Liver (tissue), 3 donors: ENCODE measurements around the gene UCHL3.

Experiments used
- FOXA1 ChIP-seq: IDR thresholded peaks from 2 replicates; pipeline ENCODE4 v1.6.1; 2016; ENCODE audit warnings: antibody characterized with exemption
- GABPA ChIP-seq, 2 donors: IDR thresholded peaks in 1 of 2; conservative IDR thresholded peaks in 1 of 2; 2 replicates each; pipeline ENCODE4 v1.6.1; 2016; ENCODE audit warnings: antibody characterized with exemption in 2 of 2, mild to moderate bottlenecking in 1 of 2, moderate library complexity in 1 of 2
- HNF4G ChIP-seq: IDR thresholded peaks from 2 replicates; pipeline ENCODE4 v1.6.1; 2016; ENCODE audit warnings: antibody characterized with exemption
- MAX ChIP-seq: IDR thresholded peaks from 2 replicates; pipeline ENCODE4 v1.6.1; 2016; ENCODE audit warnings: antibody characterized with exemption
- RAD21 ChIP-seq, 2 donors: IDR thresholded peaks; 2 replicates each; pipeline ENCODE4 v1.6.1; 2016; ENCODE audit warnings: antibody characterized with exemption in 2 of 2, mild to moderate bottlenecking in 2 of 2
- REST ChIP-seq: IDR thresholded peaks from 2 replicates; pipeline ENCODE4 v1.6.1; 2016; ENCODE audit warnings: antibody characterized with exemption, mild to moderate bottlenecking
- RXRA ChIP-seq, 2 donors: IDR thresholded peaks; 2 replicates each; pipeline ENCODE4 v1.6.1; 2017 to 2018; ENCODE audit warnings: antibody characterized with exemption in 2 of 2, mild to moderate bottlenecking in 1 of 2
- SP1 ChIP-seq: IDR thresholded peaks from 2 replicates; pipeline ENCODE4 v1.6.1; 2018; ENCODE audit warnings: antibody characterized with exemption, mild to moderate bottlenecking
- YY1 ChIP-seq: IDR thresholded peaks from 2 replicates; pipeline ENCODE4 v1.6.1; 2016; ENCODE audit warnings: antibody characterized with exemption, mild to moderate bottlenecking
- TF ChIP-seq, protein P1 (sequence below): fragments of 150-350 bp; IDR thresholded peaks from 2 replicates; pipeline ENCODE4 v1.5.1; 2017; ENCODE audit warnings: improper control_type of control experiment, low read depth, low read length; ENCODE audit not compliant: missing input control
- TF ChIP-seq, protein P2 (sequence below): IDR thresholded peaks from 2 replicates; pipeline ENCODE4 v1.6.1; 2016; ENCODE audit warnings: antibody characterized with exemption
- TF ChIP-seq, protein P3 (sequence below): IDR thresholded peaks from 2 replicates; pipeline ENCODE4 v1.6.1; 2016; ENCODE audit warnings: antibody characterized with exemption
- donor health status: healthy.
- donor health status: healthy.

GRCh38 chr13:75651013-75651412, 101.4 kb downstream of the UCHL3 start:
- TF ChIP-seq, protein P1, sequence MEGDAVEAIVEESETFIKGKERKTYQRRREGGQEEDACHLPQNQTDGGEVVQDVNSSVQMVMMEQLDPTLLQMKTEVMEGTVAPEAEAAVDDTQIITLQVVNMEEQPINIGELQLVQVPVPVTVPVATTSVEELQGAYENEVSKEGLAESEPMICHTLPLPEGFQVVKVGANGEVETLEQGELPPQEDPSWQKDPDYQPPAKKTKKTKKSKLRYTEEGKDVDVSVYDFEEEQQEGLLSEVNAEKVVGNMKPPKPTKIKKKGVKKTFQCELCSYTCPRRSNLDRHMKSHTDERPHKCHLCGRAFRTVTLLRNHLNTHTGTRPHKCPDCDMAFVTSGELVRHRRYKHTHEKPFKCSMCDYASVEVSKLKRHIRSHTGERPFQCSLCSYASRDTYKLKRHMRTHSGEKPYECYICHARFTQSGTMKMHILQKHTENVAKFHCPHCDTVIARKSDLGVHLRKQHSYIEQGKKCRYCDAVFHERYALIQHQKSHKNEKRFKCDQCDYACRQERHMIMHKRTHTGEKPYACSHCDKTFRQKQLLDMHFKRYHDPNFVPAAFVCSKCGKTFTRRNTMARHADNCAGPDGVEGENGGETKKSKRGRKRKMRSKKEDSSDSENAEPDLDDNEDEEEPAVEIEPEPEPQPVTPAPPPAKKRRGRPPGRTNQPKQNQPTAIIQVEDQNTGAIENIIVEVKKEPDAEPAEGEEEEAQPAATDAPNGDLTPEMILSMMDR = no peak
- no peak for TF ChIP-seq REST
- TF ChIP-seq, protein P2, sequence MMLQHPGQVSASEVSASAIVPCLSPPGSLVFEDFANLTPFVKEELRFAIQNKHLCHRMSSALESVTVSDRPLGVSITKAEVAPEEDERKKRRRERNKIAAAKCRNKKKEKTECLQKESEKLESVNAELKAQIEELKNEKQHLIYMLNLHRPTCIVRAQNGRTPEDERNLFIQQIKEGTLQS = no peak
- TF ChIP-seq RXRA (IDR thresholded peaks at IDR 0.05) = no peak
- TF ChIP-seq YY1 = no peak
- no peak for TF ChIP-seq FOXA1
- no peak for TF ChIP-seq RAD21 (IDR thresholded peaks at IDR 0.05)
- no peak for TF ChIP-seq MAX
- TF ChIP-seq GABPA (IDR thresholded peaks at IDR 0.05 in 1 of 2, conservative IDR thresholded peaks at IDR 0.05 in 1 of 2) = no peak
- TF ChIP-seq, protein P3, sequence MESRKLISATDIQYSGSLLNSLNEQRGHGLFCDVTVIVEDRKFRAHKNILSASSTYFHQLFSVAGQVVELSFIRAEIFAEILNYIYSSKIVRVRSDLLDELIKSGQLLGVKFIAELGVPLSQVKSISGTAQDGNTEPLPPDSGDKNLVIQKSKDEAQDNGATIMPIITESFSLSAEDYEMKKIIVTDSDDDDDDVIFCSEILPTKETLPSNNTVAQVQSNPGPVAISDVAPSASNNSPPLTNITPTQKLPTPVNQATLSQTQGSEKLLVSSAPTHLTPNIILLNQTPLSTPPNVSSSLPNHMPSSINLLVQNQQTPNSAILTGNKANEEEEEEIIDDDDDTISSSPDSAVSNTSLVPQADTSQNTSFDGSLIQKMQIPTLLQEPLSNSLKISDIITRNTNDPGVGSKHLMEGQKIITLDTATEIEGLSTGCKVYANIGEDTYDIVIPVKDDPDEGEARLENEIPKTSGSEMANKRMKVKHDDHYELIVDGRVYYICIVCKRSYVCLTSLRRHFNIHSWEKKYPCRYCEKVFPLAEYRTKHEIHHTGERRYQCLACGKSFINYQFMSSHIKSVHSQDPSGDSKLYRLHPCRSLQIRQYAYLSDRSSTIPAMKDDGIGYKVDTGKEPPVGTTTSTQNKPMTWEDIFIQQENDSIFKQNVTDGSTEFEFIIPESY = no peak
- TF ChIP-seq HNF4G = no peak
- no peak for TF ChIP-seq SP1
